ENCODE results near the gene CCDC47.
A peak's percentile ranks its signal among the peaks of the same experiment; 100 is the strongest.

Gene CCDC47, protein sequence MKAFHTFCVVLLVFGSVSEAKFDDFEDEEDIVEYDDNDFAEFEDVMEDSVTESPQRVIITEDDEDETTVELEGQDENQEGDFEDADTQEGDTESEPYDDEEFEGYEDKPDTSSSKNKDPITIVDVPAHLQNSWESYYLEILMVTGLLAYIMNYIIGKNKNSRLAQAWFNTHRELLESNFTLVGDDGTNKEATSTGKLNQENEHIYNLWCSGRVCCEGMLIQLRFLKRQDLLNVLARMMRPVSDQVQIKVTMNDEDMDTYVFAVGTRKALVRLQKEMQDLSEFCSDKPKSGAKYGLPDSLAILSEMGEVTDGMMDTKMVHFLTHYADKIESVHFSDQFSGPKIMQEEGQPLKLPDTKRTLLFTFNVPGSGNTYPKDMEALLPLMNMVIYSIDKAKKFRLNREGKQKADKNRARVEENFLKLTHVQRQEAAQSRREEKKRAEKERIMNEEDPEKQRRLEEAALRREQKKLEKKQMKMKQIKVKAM

DNA sequence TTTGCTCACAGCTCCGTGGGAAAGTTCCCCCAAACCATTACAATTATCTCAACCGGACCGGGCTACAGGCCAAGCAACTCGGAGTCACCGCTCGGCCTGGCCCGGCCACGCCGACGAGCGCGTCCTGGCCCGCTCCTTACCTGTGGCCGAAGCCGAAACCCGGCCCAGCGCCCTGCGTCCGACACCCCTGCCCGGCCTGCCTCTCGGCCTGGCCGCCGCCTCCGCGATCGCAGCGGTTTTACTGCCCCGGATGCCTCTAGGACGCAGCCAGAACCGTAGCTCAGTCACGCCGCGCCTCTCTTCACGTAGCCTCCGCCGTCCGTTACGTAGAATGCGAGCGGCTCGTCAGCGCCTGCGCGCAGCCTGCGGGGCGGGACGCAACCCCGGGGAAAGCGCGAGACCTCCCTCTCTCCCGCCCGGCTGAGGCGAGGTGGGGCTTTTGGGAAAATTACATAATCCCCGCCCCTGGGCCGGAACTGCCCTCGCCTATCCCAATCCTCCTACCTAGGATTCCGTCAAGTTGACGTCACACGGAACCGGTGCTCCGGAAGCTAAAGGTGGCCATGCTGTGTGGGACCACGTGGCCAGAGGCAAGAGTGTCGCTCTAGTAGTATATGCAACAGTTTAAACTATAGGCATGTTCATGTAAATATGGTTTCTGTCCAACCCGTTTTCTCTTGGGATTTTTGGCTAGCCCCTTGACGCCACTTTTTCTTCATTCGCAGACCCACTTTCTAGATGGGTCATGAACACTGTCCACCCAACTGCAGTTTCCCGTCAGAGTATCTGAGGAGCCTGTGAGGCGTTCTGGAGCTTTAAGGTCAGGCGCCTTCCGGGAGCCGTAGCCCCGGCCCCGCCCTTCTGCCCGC is at the start of gene CCDC47:
TSS of gene CCDC47 (minus strand) at position 326 of the 869 bp plus-strand sequence. CDS start 7,422 bp downstream, outside the sequence.
- ATAC-seq, result peak; percentile 93
- Mint-ChIP-seq H3K9me3 (no peaks in the 10 kb centered on the region), H3K36me3 (peaks cover 36% of the 10 kb centered on the region), H3K27me3 (no peaks in the 10 kb centered on the region), H3K27ac (peak within 1 kb of the TSS; percentile 88), H3K4me1 (peaks cover 60% of the 10 kb centered on the region), H3K4me3 (peak within 1 kb of the TSS; percentile 93)

DNA sequence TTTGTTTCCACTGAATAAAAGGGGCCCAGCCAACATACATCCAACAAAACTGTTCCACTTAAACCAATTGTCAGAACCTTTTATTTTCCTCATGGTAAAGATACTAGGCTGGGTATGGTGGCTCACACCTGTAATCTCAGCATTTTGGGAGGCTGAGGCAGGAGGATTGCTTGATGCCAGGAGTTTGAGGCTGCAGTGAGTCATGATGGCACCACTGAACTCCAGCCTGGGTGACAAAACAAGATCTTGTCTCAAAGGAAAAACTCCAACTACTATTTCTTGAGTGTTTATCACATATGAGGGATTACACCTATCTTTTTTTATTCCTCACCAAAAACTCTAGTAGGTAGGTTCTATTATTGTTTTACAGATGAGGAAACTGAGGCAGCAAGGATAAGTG is 49.1 kb upstream of the CCDC47 start:
- Mint-ChIP-seq H3K27ac (peak overlapping the region; percentile 83), H3K9me3 (no peaks in the 10 kb centered on the region), H3K4me3 (no peak overlapping the region), H3K36me3 (peaks cover 66% of the 10 kb centered on the region), H3K4me1 (peaks cover 62% of the 10 kb centered on the region), H3K27me3 (no peaks in the 10 kb centered on the region)
- no peak for ATAC-seq

DNA sequence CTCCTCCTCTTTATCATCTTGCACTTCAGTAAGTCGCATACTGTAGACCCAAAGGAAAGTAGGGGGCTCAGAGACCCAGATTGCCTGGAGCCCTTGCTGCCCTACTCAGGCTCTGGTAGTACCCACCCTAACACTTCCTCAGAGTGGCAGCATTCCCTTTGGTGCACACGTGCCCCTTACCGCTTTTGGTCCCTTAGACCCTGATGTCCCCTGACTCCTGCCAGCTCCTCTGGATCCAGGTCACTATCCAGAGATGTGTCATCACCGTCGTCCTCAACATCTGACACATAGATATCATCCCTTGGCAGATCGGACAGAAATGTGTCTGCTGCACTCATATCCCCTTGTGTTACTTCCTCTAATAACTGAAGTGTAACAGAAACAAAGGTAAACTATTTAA is 48.4 kb upstream of the CCDC47 start:
- no peaks in the 10 kb centered on the region for H3K9me3 Mint-ChIP-seq
- no peak for ATAC-seq
- peaks cover 67% of the 10 kb centered on the region for H3K36me3 Mint-ChIP-seq
- H3K4me1 Mint-ChIP-seq, result peaks cover 62% of the 10 kb centered on the region
- peak overlapping the region; percentile 34 for H3K4me3 Mint-ChIP-seq
- peak overlapping the region; percentile 83 for H3K27ac Mint-ChIP-seq
- H3K27me3 Mint-ChIP-seq, result no peaks in the 10 kb centered on the region

DNA sequence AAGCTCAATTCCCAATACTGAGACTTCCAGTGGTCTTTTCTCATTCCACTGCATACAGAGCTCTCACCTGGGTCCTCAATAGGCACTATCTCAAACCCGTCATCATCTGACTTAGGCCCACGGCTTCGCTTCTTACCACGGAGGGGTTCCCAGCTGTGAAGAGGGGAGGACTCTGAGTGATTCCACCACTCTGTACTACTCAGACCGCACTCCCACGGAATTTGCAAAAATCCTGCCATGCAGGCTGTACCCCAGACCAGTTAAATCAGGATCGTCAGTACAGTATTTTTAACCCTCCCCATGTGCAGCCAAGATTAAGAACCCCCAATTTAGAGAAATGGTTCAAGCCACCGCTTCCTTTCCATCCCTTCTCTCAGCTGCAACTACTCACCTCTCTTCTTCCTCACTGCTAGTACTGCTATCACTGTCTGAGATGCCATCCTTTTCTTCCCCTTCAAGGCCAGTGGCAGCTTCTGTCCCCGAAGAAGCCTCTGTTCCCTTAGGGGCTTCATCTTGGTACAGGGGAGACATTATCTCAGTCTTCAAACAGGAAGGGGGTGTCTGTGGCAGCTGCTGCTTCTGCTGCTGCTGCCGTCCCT is 47.7 kb upstream of the CCDC47 start:
- Mint-ChIP-seq H3K36me3 (peaks cover 67% of the 10 kb centered on the region), H3K4me3 (no peak overlapping the region), H3K27me3 (no peaks in the 10 kb centered on the region), H3K27ac (peak overlapping the region; percentile 83), H3K4me1 (peaks cover 55% of the 10 kb centered on the region), H3K9me3 (no peaks in the 10 kb centered on the region)
- ATAC-seq, result no peak

DNA sequence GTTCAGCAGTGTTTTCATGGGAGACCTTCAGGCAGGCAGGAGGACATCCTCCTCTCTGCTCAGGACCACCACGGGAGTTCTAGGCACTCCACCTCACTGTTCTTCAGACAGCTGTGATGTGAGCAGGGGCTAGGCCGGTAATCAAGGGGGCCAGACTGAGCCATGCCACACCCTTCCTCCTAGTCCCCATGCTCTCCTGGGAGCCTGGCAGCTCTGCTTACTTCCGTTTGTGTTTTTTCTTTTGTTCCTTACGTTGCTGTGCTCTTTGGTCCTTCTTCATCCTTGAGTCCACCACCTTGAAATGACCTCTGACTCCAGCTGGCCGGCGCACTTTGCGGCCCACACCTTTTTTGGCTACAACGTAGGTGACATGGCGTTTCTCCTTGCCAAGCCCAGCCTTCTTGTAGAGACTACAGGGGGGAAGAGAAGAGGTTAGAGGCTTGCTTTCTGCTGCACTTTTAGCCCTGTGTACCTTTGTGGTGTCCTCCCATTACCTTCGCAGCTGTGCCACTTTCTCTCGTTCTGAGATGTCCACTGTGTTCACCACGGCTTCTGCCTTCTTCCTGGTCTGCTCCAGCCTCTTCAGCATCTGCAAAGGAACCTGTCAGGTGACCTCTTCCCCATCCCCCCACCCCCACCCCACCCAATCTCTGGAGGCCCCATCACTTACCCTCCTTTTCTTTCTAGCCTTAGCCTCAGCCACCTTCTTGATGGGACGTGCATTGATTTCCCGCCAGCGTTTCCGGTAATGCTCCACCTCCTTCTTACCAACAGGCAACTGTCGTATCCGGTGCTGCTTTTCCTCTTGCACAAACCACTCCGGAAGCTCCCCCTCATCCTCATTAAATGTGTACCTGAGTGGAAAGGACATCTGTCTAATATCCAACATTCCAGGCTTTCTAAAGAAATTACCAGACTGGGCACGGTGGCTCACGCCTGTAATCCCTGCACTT is 46.5 kb upstream of the CCDC47 start:
- H3K27me3 Mint-ChIP-seq, result no peaks in the 10 kb centered on the region
- no peaks in the 10 kb centered on the region for H3K9me3 Mint-ChIP-seq
- ATAC-seq, result no peak
- peaks cover 73% of the 10 kb centered on the region for H3K36me3 Mint-ChIP-seq
- no peak overlapping the region for H3K4me3 Mint-ChIP-seq
- H3K4me1 Mint-ChIP-seq, result peaks cover 49% of the 10 kb centered on the region
- peak overlapping the region; percentile 32 for H3K27ac Mint-ChIP-seq

DNA sequence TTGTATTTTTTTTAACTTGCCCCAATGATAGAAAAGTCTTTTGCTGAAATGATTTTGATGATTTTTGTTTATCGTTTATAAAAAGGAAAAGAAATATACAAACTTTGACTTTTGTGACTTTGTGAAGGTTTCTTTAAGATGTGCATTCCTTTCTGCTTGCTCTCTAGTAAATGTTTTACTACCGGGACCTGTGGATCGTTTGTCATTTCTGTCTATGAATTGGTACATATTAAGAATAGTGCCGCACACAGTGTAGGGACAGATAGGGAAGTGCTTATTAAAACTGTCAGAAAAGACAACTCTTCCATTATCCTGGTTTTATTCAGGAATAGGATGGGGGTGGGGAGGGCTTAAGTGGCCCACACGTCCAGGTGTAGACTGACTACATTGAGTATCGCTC is 45.7 kb upstream of the CCDC47 start:
- H3K4me1 Mint-ChIP-seq, result peaks cover 41% of the 10 kb centered on the region
- H3K9me3 Mint-ChIP-seq, result no peaks in the 10 kb centered on the region
- H3K27me3 Mint-ChIP-seq, result no peaks in the 10 kb centered on the region
- no peak overlapping the region for H3K4me3 Mint-ChIP-seq
- H3K27ac Mint-ChIP-seq, result peak overlapping the region; percentile 32
- H3K36me3 Mint-ChIP-seq, result peaks cover 73% of the 10 kb centered on the region
- ATAC-seq, result no peak

DNA sequence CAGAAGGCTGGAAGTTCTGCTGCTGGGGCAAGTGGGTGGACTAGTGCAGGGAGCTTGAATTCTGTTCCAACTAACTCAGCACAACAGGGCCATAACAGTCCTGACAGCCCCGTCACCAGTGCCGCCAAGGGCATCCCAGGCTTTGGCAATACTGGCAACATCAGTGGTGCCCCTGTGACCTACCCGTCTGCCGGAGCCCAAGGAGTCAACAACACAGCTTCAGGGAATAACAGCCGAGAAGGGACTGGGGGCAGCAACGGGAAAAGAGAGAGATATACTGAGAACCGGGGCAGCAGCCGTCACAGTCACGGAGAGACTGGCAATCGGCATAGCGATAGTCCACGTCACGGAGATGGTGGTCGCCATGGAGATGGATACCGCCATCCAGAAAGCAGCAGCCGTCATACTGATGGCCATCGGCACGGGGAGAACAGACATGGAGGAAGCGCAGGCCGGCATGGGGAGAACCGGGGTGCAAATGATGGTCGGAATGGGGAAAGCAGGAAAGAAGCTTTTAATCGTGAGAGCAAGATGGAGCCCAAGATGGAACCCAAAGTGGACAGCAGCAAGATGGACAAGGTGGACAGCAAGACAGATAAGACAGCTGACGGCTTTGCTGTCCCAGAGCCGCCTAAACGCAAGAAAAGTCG is 44.5 kb upstream of the CCDC47 start:
- H3K9me3 Mint-ChIP-seq, result no peaks in the 10 kb centered on the region
- no peaks in the 10 kb centered on the region for H3K27me3 Mint-ChIP-seq
- peak overlapping the region; percentile 32 for H3K27ac Mint-ChIP-seq
- H3K4me3 Mint-ChIP-seq, result no peak overlapping the region
- H3K4me1 Mint-ChIP-seq, result peaks cover 34% of the 10 kb centered on the region
- peaks cover 74% of the 10 kb centered on the region for H3K36me3 Mint-ChIP-seq
- ATAC-seq, result no peak

DNA sequence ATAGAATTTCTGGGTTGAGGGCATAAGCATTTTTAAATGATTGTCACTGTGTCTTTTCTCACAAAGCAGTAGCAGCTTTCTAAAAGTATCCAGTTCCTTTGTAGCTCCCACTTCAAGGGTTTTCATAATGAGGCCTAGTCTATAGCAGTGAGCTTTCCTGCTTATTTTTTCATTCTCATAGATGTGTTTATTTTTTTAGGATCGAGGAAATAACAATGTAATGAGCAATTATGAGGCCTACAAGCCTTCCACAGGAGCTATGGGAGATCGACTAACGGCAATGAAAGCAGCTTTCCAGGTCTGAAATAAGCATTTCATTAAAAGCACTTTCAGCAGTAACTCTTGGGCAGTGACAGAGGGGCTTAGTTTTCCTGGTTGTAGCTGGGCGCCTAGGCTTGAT is 43.3 kb upstream of the CCDC47 start:
- Mint-ChIP-seq H3K36me3 (peaks cover 72% of the 10 kb centered on the region), H3K27ac (no peak overlapping the region), H3K4me1 (peaks cover 25% of the 10 kb centered on the region), H3K27me3 (no peaks in the 10 kb centered on the region), H3K9me3 (no peaks in the 10 kb centered on the region), H3K4me3 (no peak overlapping the region)
- no peak for ATAC-seq

DNA sequence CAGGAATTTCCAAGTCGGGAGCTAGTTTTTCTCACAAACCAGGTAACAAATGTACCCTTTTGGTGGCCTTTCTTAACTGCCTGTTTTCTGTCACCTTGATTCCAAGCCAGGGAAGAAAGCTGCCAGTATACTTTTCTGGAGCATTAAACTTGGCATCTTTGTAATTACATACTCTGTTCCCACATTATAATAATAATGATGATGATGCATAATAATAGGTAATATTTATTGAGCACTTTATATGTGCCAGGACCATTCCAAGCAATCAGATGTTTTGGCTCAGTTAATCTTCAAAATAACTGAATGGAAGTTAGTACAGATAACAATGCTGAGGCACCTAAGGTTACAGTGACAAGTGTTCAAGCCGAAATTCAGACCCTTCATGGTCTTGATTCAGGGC is 42.7 kb upstream of the CCDC47 start:
- Mint-ChIP-seq H3K9me3 (no peaks in the 10 kb centered on the region), H3K4me1 (peaks cover 20% of the 10 kb centered on the region), H3K27ac (no peak overlapping the region), H3K4me3 (no peak overlapping the region), H3K27me3 (no peaks in the 10 kb centered on the region), H3K36me3 (peaks cover 72% of the 10 kb centered on the region)
- ATAC-seq, result no peak

DNA sequence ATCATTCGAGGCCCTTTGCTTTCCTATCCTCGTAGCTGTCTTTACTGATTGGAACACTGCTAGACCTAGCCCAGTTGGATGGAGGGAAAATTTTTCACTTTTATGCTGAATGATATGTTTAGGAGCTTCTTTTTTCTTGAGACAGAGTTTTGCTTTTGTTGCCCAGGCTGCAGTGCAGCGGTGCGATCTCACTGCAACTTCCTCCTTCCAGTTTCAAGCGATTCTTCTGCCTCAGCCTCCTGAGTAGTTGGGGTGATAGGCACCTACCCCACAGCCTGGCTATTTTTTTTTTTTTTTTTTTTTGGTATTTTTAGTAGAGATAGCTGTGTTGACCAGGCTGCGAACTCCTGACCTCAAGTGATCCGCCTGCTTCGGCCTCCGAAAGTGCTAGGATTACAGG is 36.6 kb upstream of the CCDC47 start:
- peak overlapping the region; percentile 63 for H3K27ac Mint-ChIP-seq
- H3K4me3 Mint-ChIP-seq, result no peak overlapping the region
- H3K36me3 Mint-ChIP-seq, result peaks cover 68% of the 10 kb centered on the region
- no peaks in the 10 kb centered on the region for H3K9me3 Mint-ChIP-seq
- ATAC-seq, result no peak
- H3K27me3 Mint-ChIP-seq, result no peaks in the 10 kb centered on the region
- peaks cover 9% of the 10 kb centered on the region for H3K4me1 Mint-ChIP-seq

DNA sequence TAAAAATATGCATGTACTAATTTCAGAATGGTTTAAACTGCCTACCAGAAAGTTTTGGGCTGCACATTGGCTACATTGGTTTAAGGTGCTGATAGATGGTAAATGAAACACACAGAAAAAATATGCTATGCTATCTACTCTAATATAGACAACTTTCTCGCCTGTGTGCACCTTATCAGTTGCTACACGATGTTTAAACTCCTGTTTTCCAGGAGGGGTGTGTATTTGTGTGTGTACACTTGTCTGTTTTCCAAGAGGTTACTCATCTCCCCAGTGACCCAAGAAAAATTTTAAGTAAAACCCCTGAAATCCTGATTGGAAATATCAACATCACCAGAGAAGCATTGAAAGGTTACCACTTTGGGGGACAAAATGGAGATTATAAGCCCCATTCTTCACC is 32.2 kb upstream of the CCDC47 start:
- Mint-ChIP-seq H3K4me1 (peaks cover 9% of the 10 kb centered on the region), H3K27me3 (no peaks in the 10 kb centered on the region), H3K9me3 (no peaks in the 10 kb centered on the region), H3K27ac (no peak overlapping the region), H3K36me3 (peaks cover 54% of the 10 kb centered on the region), H3K4me3 (no peak overlapping the region)
- no peak for ATAC-seq

DNA sequence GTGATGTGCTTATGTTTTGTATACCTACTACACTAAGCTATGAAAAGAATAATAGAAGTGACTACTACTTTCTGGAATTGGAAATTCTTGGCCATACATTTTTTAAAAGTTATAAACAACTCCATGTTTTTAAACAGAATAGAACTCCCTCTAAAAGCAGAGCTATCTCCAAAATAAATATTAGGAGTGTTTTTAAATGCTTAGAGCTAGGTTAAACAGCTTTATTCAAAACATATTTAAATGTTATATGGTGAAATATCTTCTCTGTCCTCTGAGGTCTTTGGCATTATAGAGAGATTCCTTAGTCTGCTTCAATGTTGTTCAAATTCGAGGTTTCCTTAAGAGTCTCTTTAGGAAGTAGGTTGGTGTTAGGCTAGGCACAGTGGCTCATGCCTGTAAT is 30.9 kb upstream of the CCDC47 start:
- Mint-ChIP-seq H3K27ac (no peak overlapping the region), H3K27me3 (no peaks in the 10 kb centered on the region), H3K4me3 (no peak overlapping the region), H3K36me3 (peaks cover 60% of the 10 kb centered on the region), H3K9me3 (no peaks in the 10 kb centered on the region), H3K4me1 (peaks cover 2% of the 10 kb centered on the region)
- ATAC-seq, result no peak

DNA sequence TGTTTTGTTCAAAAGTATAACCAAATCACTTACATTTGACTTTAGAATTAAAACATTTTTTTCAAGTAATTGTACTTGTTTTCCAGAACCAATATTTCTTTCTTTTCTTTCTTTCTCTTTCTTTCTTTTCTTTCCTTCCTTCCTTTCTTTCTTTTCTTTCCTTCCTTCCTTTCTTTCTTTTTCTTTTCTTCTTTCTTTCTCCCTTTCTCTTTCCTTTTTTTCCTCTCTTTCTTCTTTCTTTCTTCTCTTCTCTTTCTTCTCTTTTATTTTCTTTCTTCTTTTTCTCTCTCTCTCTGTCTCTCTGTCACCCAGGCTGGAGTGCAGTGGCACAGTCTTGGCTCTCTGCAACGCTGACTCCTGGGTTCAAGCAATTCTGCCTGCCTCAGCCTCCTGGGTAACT is 27.4 kb upstream of the CCDC47 start:
- H3K4me1 Mint-ChIP-seq, result no peaks in the 10 kb centered on the region
- H3K9me3 Mint-ChIP-seq, result no peaks in the 10 kb centered on the region
- peak overlapping the region; percentile 53 for H3K27ac Mint-ChIP-seq
- H3K27me3 Mint-ChIP-seq, result no peaks in the 10 kb centered on the region
- ATAC-seq, result no peak
- H3K36me3 Mint-ChIP-seq, result peaks cover 49% of the 10 kb centered on the region
- no peak overlapping the region for H3K4me3 Mint-ChIP-seq

DNA sequence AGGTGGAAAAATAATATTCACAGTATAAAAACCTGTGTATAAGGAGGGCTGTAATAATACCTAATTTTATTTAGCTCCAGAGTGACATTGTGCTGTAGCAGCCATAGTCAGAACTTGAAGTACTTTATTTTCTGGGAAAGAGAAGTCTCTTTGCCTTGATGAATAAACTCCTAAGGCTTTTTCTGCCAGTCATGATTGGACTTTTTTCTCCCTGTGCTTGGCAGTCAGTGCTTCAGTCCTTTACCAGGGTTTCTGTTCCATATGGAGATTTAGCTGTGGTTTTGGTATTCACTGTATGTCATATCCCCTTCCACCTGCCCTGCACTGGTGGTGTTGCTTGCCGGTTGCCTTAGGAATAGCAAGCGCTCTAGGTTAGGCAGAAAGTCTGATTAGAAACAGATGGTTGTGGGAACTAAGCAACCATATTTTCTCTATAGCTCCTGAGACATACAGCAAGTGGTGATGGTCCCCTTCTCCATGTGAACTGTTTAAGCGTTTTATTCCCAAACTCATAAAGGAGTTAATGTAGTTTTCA is 25.2 kb upstream of the CCDC47 start:
- Mint-ChIP-seq H3K4me1 (peaks cover 6% of the 10 kb centered on the region), H3K4me3 (no peak overlapping the region), H3K9me3 (no peaks in the 10 kb centered on the region), H3K27ac (no peak overlapping the region), H3K27me3 (no peaks in the 10 kb centered on the region), H3K36me3 (peaks cover 49% of the 10 kb centered on the region)
- no peak for ATAC-seq

Measured in stimulated activated memory B cell treated with anti-CD40 and anti-IgM and Interleukin-4, amounts not matched to agents 10 μg/mL and 1 μg/mL and 100 μg/mL, for 72 hours (primary cell).